SK-N-SH (cell line): Measurements from ENCODE around the gene ANKRD33B.

Experiments used
- MAX ChIP-seq: IDR thresholded peaks from 2 replicates; pipeline ENCODE4 v1.4.0; 2012; ENCODE audit warnings: low read depth
- POLR2AphosphoS5 ChIP-seq: IDR thresholded peaks from 2 replicates; pipeline ENCODE4 v1.6.1; 2012; ENCODE audit warnings: low read depth, low read length
- SIN3A ChIP-seq: IDR thresholded peaks from 2 replicates; pipeline ENCODE4 v1.6.1; 2012; ENCODE audit warnings: low read depth, mild to moderate bottlenecking, low read length, moderate library complexity, borderline replicate concordance

GRCh38 chr5:10567121-10567591 is 3.3 kb downstream of the ANKRD33B start:
- TF ChIP-seq POLR2AphosphoS5 (no peak), SIN3A (no peak), MAX (no peak)
